ENCODE data around the gene SMIM20.

SMIM20 gene

GRCh38 chr4:25921922-25922321, 7.9 kb downstream of the SMIM20 start:
- Histone ChIP-seq H3K9me3 (ENCODE audit: insufficient read depth, low read length) (no peaks in the 10 kb centered on the region), H3K36me3 (ENCODE audit: insufficient read depth, insufficient read length, low read length) (peaks cover 16% of the 10 kb centered on the region), H3K27me3 (ENCODE audit: insufficient read depth, insufficient read length) (no peaks in the 10 kb centered on the region), H3K4me1 (ENCODE audit: insufficient read depth, insufficient read length) (no peaks in the 10 kb centered on the region), H3K9ac (ENCODE audit: insufficient read length, low read depth) (no peak overlapping the region), H3K4me3 (ENCODE audit: insufficient read length, low read depth) (no peak overlapping the region)
- no peak for TF ChIP-seq ZNF274 (IDR thresholded peaks at IDR 0.05; ENCODE audit: low read depth, low read length)
- TF ChIP-seq SUZ12 (IDR thresholded peaks at IDR 0.05; ENCODE audit: extremely low read depth, insufficient read depth, insufficient read length) = no peak
- TF ChIP-seq YY1 (IDR thresholded peaks at IDR 0.05; ENCODE audit: insufficient read depth, insufficient read length) = no peak
- DNase-seq (ENCODE audit: low read depth, low spot score) = no peak

GRCh38 chr4:25922812-25923369, 8.9 kb downstream of the SMIM20 start:
- H3K36me3 ChIP-seq (ENCODE audit: insufficient read depth, insufficient read length, low read length) = peaks cover 16% of the 10 kb centered on the region
- DNase-seq (ENCODE audit: low read depth, low spot score) = no peak
- no peaks in the 10 kb centered on the region for H3K4me1 ChIP-seq (ENCODE audit: insufficient read depth, insufficient read length)
- no peaks in the 10 kb centered on the region for H3K9me3 ChIP-seq (ENCODE audit: insufficient read depth, low read length)
- TF ChIP-seq ZNF274 (IDR thresholded peaks at IDR 0.05; ENCODE audit: low read depth, low read length) (no peak), SUZ12 (IDR thresholded peaks at IDR 0.05; ENCODE audit: extremely low read depth, insufficient read depth, insufficient read length) (no peak), YY1 (IDR thresholded peaks at IDR 0.05; ENCODE audit: insufficient read depth, insufficient read length) (no peak)
- H3K4me3 ChIP-seq (ENCODE audit: insufficient read length, low read depth) = no peak overlapping the region
- no peaks in the 10 kb centered on the region for H3K27me3 ChIP-seq (ENCODE audit: insufficient read depth, insufficient read length)
- H3K9ac ChIP-seq (ENCODE audit: insufficient read length, low read depth) = no peak overlapping the region

GRCh38 chr4:25923745-25924144, 9.7 kb downstream of the SMIM20 start:
- H3K9ac ChIP-seq (ENCODE audit: insufficient read length, low read depth) = no peak overlapping the region
- DNase-seq (ENCODE audit: low read depth, low spot score) = no peak
- peaks cover 16% of the 10 kb centered on the region for H3K36me3 ChIP-seq (ENCODE audit: insufficient read depth, insufficient read length, low read length)
- no peaks in the 10 kb centered on the region for H3K9me3 ChIP-seq (ENCODE audit: insufficient read depth, low read length)
- TF ChIP-seq SUZ12 (IDR thresholded peaks at IDR 0.05; ENCODE audit: extremely low read depth, insufficient read depth, insufficient read length) (no peak), YY1 (IDR thresholded peaks at IDR 0.05; ENCODE audit: insufficient read depth, insufficient read length) (no peak), ZNF274 (IDR thresholded peaks at IDR 0.05; ENCODE audit: low read depth, low read length) (no peak)
- H3K4me3 ChIP-seq (ENCODE audit: insufficient read length, low read depth) = no peak overlapping the region
- H3K27me3 ChIP-seq (ENCODE audit: insufficient read depth, insufficient read length) = no peaks in the 10 kb centered on the region
- no peaks in the 10 kb centered on the region for H3K4me1 ChIP-seq (ENCODE audit: insufficient read depth, insufficient read length)

DNA sequence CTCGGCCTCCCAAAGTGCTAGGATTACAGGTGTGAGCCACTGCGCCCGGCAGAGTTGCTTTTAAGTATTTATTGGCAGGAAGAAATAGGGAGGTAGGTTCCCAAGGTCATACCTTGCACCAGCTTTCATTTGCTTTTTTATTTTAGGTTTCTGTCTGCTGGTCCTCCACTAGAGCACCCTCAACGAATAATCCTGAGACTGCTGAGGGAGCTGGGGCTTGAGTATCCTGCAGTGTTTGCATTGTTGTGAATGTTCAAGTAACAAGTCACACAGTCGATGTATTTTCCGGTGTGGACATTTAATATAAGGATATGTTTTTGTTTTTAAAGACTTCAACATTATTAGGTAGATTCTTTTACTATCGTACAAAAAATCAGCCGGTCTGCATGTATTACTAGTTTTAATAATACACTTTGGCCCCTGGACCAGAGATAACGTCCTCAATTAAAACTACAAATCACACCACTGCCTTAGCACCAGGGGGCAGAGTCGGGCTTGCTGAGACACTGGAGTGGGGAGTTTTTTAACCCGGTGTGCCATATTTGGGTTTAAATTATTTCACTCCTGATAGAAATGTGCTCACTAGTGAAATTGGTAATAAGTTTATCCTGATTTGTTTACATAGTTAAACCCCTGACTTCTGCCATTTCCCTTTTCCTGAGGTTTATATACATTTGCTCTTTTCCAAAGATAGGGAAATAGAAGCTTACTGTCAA, 11.6 kb downstream of the SMIM20 start:
- no peaks in the 10 kb centered on the region for H3K9me3 ChIP-seq (ENCODE audit: insufficient read depth, low read length)
- no peak overlapping the region for H3K4me3 ChIP-seq (ENCODE audit: insufficient read length, low read depth)
- H3K27me3 ChIP-seq (ENCODE audit: insufficient read depth, insufficient read length) = no peaks in the 10 kb centered on the region
- H3K9ac ChIP-seq (ENCODE audit: insufficient read length, low read depth) = no peak overlapping the region
- no peaks in the 10 kb centered on the region for H3K4me1 ChIP-seq (ENCODE audit: insufficient read depth, insufficient read length)
- DNase-seq (ENCODE audit: low read depth, low spot score) = no peak
- TF ChIP-seq YY1 (IDR thresholded peaks at IDR 0.05; ENCODE audit: insufficient read depth, insufficient read length) = no peak
- no peak for TF ChIP-seq SUZ12 (IDR thresholded peaks at IDR 0.05; ENCODE audit: extremely low read depth, insufficient read depth, insufficient read length)
- no peak for TF ChIP-seq ZNF274 (IDR thresholded peaks at IDR 0.05; ENCODE audit: low read depth, low read length)
- peaks cover 23% of the 10 kb centered on the region for H3K36me3 ChIP-seq (ENCODE audit: insufficient read depth, insufficient read length, low read length)

- Histone ChIP-seq H3K36me3 (ENCODE audit: insufficient read depth, insufficient read length, low read length) (peaks cover 17% of the 10 kb centered on the region), H3K27me3 (ENCODE audit: insufficient read depth, insufficient read length) (no peaks in the 10 kb centered on the region), H3K9me3 (ENCODE audit: insufficient read depth, low read length) (no peaks in the 10 kb centered on the region), H3K4me1 (ENCODE audit: insufficient read depth, insufficient read length) (no peaks in the 10 kb centered on the region), H3K9ac (ENCODE audit: insufficient read length, low read depth) (no peak overlapping the region), H3K4me3 (ENCODE audit: insufficient read length, low read depth) (no peak overlapping the region)
- DNase-seq (ENCODE audit: low read depth, low spot score) = no peak
- no peak for TF ChIP-seq ZNF274 (IDR thresholded peaks at IDR 0.05; ENCODE audit: low read depth, low read length)
- TF ChIP-seq SUZ12 (IDR thresholded peaks at IDR 0.05; ENCODE audit: extremely low read depth, insufficient read depth, insufficient read length) = no peak
- no peak for TF ChIP-seq YY1 (IDR thresholded peaks at IDR 0.05; ENCODE audit: insufficient read depth, insufficient read length)
Observed at GRCh38 chr4:25926462-25926861, 12.4 kb downstream of the SMIM20 start.

- DNase-seq (ENCODE audit: low read depth, low spot score) = no peak
- TF ChIP-seq SUZ12 (IDR thresholded peaks at IDR 0.05; ENCODE audit: extremely low read depth, insufficient read depth, insufficient read length) = no peak
- no peak for TF ChIP-seq ZNF274 (IDR thresholded peaks at IDR 0.05; ENCODE audit: low read depth, low read length)
- no peak for TF ChIP-seq YY1 (IDR thresholded peaks at IDR 0.05; ENCODE audit: insufficient read depth, insufficient read length)
- H3K9ac ChIP-seq (ENCODE audit: insufficient read length, low read depth) = no peak overlapping the region
- no peaks in the 10 kb centered on the region for H3K27me3 ChIP-seq (ENCODE audit: insufficient read depth, insufficient read length)
- H3K4me3 ChIP-seq (ENCODE audit: insufficient read length, low read depth) = no peak overlapping the region
- no peaks in the 10 kb centered on the region for H3K9me3 ChIP-seq (ENCODE audit: insufficient read depth, low read length)
- no peaks in the 10 kb centered on the region for H3K4me1 ChIP-seq (ENCODE audit: insufficient read depth, insufficient read length)
- H3K36me3 ChIP-seq (ENCODE audit: insufficient read depth, insufficient read length, low read length) = peaks cover 10% of the 10 kb centered on the region
Observed at GRCh38 chr4:25927361-25928195, 13.6 kb downstream of the SMIM20 start.
